GM23338 (cell line): ENCODE data around the gene PTPRF. TPM values are rescaled to one million over a fixed set of nuclear protein-coding genes. Genes with fewer than 3 reads are reported as not detected.

Source experiments
- ATAC-seq: fragments of 200-7000 bp; cut with Tn5 transposase; 3 replicates; pipeline ENCODE4 v1.9.1; 2020
- DNase-seq: peaks from one replicate; pipeline ENCODE4 v3.0.0-alpha.2; 2015; ENCODE audit warnings: low spot score
- H2AFZ ChIP-seq: fragments of 200-600 bp; sonication (generic); 2 replicates; pipeline ENCODE4 v1.8.0; 2016; ENCODE audit warnings: antibody characterized with exemption, mild to moderate bottlenecking, moderate library complexity
- H3F3A ChIP-seq: fragments of 200-600 bp; sonication (generic); replicated peaks from 2 replicates; pipeline ENCODE4 v1.8.0; 2017; ENCODE audit warnings: antibody characterized with exemption, mixed run types, low read depth
- H3K27ac ChIP-seq: fragments of 200-600 bp; sonication (generic); 2 replicates; pipeline ENCODE4 v1.6.1; 2016; ENCODE audit warnings: low read depth
- H3K27me3 ChIP-seq: fragments of 200-600 bp; sonication (generic); 2 replicates; pipeline ENCODE4 v1.8.0; 2016; ENCODE audit warnings: mild to moderate bottlenecking, mixed run types, moderate library complexity; ENCODE audit not compliant: insufficient read depth
- H3K36me3 ChIP-seq: fragments of 200-600 bp; sonication (generic); 2 replicates; pipeline ENCODE4 v1.8.0; 2016; ENCODE audit warnings: mild to moderate bottlenecking; ENCODE audit not compliant: insufficient read depth
- H3K4me1 ChIP-seq: fragments of 200-600 bp; sonication (generic); 2 replicates; pipeline ENCODE4 v1.8.0; 2016; ENCODE audit warnings: mild to moderate bottlenecking, moderate library complexity; ENCODE audit not compliant: insufficient read depth
- H3K4me2 ChIP-seq: fragments of 200-600 bp; sonication (generic); 2 replicates; pipeline ENCODE4 v1.7.1; 2017; ENCODE audit warnings: mixed run types
- H3K4me3 ChIP-seq: fragments of 200-600 bp; sonication (generic); 2 replicates; pipeline ENCODE4 v1.6.1; 2016; ENCODE audit warnings: mixed run types
- H3K79me2 ChIP-seq: fragments of 200-600 bp; sonication (generic); replicated peaks from 2 replicates; pipeline ENCODE4 v1.8.0; 2017; ENCODE audit warnings: mild to moderate bottlenecking; ENCODE audit not compliant: insufficient read depth
- H3K9me2 ChIP-seq: fragments of 200-600 bp; sonication (generic); 2 replicates; pipeline ENCODE4 v1.8.0; 2017; ENCODE audit not compliant: insufficient read depth
- H4K20me1 ChIP-seq: fragments of 200-600 bp; sonication (generic); replicated peaks from 2 replicates; pipeline ENCODE4 v1.8.0; 2017; ENCODE audit warnings: mild to moderate bottlenecking; ENCODE audit not compliant: insufficient read depth
- H3K27ac Mint-ChIP-seq: 2 replicates; pipeline ENCODE4 v1.8.0; 2020; ENCODE audit warnings: inconsistent platforms, mild to moderate bottlenecking, moderate library complexity, mixed read lengths
- H3K27me3 Mint-ChIP-seq: 3 replicates; pipeline ENCODE4 v1.8.0; 2022; ENCODE audit warnings: low read depth, mild to moderate bottlenecking, moderate library complexity, mixed read lengths, inconsistent platforms; ENCODE audit not compliant: insufficient read depth, poor library complexity
- H3K36me3 Mint-ChIP-seq: 3 replicates; pipeline ENCODE4 v1.8.0; 2021; ENCODE audit warnings: low read depth, mild to moderate bottlenecking, inconsistent platforms, moderate library complexity, mixed read lengths
- H3K4me1 Mint-ChIP-seq: 3 replicates; pipeline ENCODE4 v1.8.0; 2020; ENCODE audit warnings: mild to moderate bottlenecking, inconsistent platforms, mixed read lengths
- H3K4me3 Mint-ChIP-seq: 3 replicates; pipeline ENCODE4 v1.8.0; 2021; ENCODE audit warnings: moderate library complexity, mild to moderate bottlenecking, inconsistent platforms, mixed read lengths
- H3K9me3 Mint-ChIP-seq: 3 replicates; pipeline ENCODE4 v1.8.0; 2020; ENCODE audit warnings: moderate library complexity, mild to moderate bottlenecking, inconsistent platforms, mixed read lengths
- CREB1 ChIP-seq: fragments of 250-450 bp; sonication (Bioruptor Pico); IDR thresholded peaks from 2 replicates; pipeline ENCODE4 v1.5.0; 2020; ENCODE audit warnings: low read depth, mild to moderate bottlenecking, moderate library complexity
- EZH2 ChIP-seq: fragments of 200-600 bp; sonication (generic); IDR thresholded peaks from one replicate; pipeline ENCODE4 v1.8.0; 2017; ENCODE audit warnings: antibody characterized with exemption, mild to moderate bottlenecking, low read depth; ENCODE audit not compliant: unreplicated experiment
- EZH2phosphoT487 ChIP-seq: fragments of 200-600 bp; sonication (generic); IDR thresholded peaks from one replicate; pipeline ENCODE4 v1.8.1; 2018; ENCODE audit warnings: antibody characterized with exemption; ENCODE audit not compliant: unreplicated experiment
- NANOG ChIP-seq: IDR thresholded peaks from 2 replicates; pipeline ENCODE4 v1.6.1; 2016; ENCODE audit warnings: antibody characterized with exemption, borderline replicate concordance
- POLR2AphosphoS5 ChIP-seq: IDR thresholded peaks from 2 replicates; pipeline ENCODE4 v1.6.1; 2016; ENCODE audit warnings: antibody characterized with exemption, low read depth
- STAT1 ChIP-seq: IDR thresholded peaks from one replicate; pipeline ENCODE4 v1.6.1; 2016; ENCODE audit warnings: antibody characterized with exemption; ENCODE audit not compliant: unreplicated experiment
- ZNF331 ChIP-seq: fragments of 250-450 bp; sonication (Bioruptor Pico); IDR thresholded peaks from 2 replicates; pipeline ENCODE4 v1.5.0; 2020; ENCODE audit warnings: low read depth, mild to moderate bottlenecking, moderate library complexity
- polyA plus RNA-seq: library from polyadenylated mRNA; unstranded; fragments of >200 nt; fragmentation: Nextera tagmentation; extraction: Ambion mirVana; gene quantifications from 2 replicates; pipeline ENCODE4 v1.2.1, GENCODE V29; 2016
- total RNA-seq: library from RNA; depleted of rRNA; stranded (reverse); fragments of >200 nt; shearing (Covaris generic); gene quantifications from 2 replicates; pipeline ENCODE4 v1.2.3, GENCODE V29; 2014
- TF ChIP-seq, protein P1 (sequence below): fragments of 250-450 bp; sonication (Bioruptor Pico); IDR thresholded peaks from 2 replicates; pipeline ENCODE4 v1.5.0; 2020; ENCODE audit warnings: mild to moderate bottlenecking, moderate library complexity
- TF ChIP-seq, protein P2 (sequence below): IDR thresholded peaks from 2 replicates; pipeline ENCODE4 v1.6.1; 2016; ENCODE audit warnings: antibody characterized with exemption
- TF ChIP-seq, protein P3 (sequence below): IDR thresholded peaks from one replicate; pipeline ENCODE4 v1.6.1; 2018; ENCODE audit warnings: antibody characterized with exemption; ENCODE audit not compliant: unreplicated experiment
- TF ChIP-seq, protein P4 (sequence below), 2 experiments: fragments of 200-600 bp in 1 of 2; sonication (generic) in 1 of 2; conservative IDR thresholded peaks; 2 replicates each; pipeline versions ENCODE4 v1.5.1 to v1.6.1; 2016 to 2017; ENCODE audit warnings: antibody characterized with exemption in 2 of 2, low read depth in 2 of 2, mild to moderate bottlenecking in 2 of 2, moderate library complexity in 1 of 2

Gene PTPRF
- total and polyA plus RNA-seq, 2 experiments from 2014 or later, result 52.4 to 173 TPM

DNA sequence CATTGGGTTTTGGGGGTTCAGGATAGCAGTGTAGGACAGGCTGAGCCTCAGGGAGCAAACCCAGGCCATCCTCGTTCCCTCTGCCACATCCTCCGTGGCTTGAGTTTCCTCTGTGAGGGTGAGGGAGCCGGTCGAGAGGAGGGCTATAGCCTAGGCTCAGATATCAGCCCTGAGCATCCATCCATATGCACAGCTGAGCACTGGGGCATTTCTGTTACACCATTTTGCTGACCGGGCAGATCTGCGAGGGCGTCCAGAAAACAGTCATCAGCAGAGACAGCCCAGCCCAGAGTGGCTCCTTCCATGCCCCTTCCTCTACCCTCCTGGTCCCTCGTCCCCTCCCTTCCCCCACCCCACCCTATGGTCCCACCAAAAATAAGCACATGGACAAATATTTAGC lies 53.5 kb downstream of the PTPRF start:
- Histone ChIP-seq H2AFZ (no peak overlapping the region), H3K4me2 (no peak overlapping the region), H3K27ac (no peak overlapping the region), H3K27me3 (no peaks in the 10 kb centered on the region), H4K20me1 (peaks cover 2% of the 10 kb centered on the region), H3K79me2 (no peaks in the 10 kb centered on the region), H3F3A (no peaks in the 10 kb centered on the region), H3K36me3 (no peaks in the 10 kb centered on the region), H3K9me2 (no peaks in the 10 kb centered on the region), H3K4me3 (no peak overlapping the region), H3K4me1 (no peaks in the 10 kb centered on the region)
- Mint-ChIP-seq H3K27ac (no peak overlapping the region), H3K27me3 (peaks cover 8% of the 10 kb centered on the region), H3K9me3 (no peaks in the 10 kb centered on the region), H3K36me3 (peaks cover 29% of the 10 kb centered on the region), H3K4me1 (0 out of 3 replicates have a peak, but pooled peaks cover 5% of the 10 kb centered on the region), H3K4me3 (no peak overlapping the region)
- no peak for ATAC-seq
- DNase-seq, result no peak
- TF ChIP-seq, protein P1, sequence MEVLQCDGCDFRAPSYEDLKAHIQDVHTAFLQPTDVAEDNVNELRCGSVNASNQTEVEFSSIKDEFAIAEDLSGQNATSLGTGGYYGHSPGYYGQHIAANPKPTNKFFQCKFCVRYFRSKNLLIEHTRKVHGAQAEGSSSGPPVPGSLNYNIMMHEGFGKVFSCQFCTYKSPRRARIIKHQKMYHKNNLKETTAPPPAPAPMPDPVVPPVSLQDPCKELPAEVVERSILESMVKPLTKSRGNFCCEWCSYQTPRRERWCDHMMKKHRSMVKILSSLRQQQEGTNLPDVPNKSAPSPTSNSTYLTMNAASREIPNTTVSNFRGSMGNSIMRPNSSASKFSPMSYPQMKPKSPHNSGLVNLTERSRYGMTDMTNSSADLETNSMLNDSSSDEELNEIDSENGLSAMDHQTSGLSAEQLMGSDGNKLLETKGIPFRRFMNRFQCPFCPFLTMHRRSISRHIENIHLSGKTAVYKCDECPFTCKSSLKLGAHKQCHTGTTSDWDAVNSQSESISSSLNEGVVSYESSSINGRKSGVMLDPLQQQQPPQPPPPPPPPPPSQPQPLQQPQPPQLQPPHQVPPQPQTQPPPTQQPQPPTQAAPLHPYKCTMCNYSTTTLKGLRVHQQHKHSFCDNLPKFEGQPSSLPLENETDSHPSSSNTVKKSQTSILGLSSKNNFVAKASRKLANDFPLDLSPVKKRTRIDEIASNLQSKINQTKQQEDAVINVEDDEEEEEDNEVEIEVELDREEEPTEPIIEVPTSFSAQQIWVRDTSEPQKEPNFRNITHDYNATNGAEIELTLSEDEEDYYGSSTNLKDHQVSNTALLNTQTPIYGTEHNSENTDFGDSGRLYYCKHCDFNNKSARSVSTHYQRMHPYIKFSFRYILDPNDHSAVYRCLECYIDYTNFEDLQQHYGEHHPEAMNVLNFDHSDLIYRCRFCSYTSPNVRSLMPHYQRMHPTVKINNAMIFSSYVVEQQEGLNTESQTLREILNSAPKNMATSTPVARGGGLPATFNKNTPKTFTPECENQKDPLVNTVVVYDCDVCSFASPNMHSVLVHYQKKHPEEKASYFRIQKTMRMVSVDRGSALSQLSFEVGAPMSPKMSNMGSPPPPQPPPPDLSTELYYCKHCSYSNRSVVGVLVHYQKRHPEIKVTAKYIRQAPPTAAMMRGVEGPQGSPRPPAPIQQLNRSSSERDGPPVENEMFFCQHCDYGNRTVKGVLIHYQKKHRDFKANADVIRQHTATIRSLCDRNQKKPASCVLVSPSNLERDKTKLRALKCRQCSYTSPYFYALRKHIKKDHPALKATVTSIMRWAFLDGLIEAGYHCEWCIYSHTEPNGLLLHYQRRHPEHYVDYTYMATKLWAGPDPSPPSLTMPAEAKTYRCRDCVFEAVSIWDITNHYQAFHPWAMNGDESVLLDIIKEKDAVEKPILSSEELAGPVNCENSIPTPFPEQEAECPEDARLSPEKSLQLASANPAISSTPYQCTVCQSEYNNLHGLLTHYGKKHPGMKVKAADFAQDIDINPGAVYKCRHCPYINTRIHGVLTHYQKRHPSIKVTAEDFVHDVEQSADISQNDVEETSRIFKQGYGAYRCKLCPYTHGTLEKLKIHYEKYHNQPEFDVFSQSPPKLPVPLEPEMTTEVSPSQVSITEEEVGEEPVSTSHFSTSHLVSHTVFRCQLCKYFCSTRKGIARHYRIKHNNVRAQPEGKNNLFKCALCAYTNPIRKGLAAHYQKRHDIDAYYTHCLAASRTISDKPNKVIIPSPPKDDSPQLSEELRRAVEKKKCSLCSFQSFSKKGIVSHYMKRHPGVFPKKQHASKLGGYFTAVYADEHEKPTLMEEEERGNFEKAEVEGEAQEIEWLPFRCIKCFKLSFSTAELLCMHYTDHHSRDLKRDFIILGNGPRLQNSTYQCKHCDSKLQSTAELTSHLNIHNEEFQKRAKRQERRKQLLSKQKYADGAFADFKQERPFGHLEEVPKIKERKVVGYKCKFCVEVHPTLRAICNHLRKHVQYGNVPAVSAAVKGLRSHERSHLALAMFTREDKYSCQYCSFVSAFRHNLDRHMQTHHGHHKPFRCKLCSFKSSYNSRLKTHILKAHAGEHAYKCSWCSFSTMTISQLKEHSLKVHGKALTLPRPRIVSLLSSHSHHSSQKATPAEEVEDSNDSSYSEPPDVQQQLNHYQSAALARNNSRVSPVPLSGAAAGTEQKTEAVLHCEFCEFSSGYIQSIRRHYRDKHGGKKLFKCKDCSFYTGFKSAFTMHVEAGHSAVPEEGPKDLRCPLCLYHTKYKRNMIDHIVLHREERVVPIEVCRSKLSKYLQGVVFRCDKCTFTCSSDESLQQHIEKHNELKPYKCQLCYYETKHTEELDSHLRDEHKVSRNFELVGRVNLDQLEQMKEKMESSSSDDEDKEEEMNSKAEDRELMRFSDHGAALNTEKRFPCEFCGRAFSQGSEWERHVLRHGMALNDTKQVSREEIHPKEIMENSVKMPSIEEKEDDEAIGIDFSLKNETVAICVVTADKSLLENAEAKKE (CRISPR knock-in tag), result no peak
- TF ChIP-seq STAT1 (no peak), NANOG (no peak), EZH2 (no peak), EZH2phosphoT487 (no peak), POLR2AphosphoS5 (no peak), CREB1 (CRISPR knock-in tag) (no peak), ZNF331 (no peak)
- TF ChIP-seq, protein P2, sequence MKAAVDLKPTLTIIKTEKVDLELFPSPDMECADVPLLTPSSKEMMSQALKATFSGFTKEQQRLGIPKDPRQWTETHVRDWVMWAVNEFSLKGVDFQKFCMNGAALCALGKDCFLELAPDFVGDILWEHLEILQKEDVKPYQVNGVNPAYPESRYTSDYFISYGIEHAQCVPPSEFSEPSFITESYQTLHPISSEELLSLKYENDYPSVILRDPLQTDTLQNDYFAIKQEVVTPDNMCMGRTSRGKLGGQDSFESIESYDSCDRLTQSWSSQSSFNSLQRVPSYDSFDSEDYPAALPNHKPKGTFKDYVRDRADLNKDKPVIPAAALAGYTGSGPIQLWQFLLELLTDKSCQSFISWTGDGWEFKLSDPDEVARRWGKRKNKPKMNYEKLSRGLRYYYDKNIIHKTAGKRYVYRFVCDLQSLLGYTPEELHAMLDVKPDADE, result no peak
- TF ChIP-seq, protein P3, sequence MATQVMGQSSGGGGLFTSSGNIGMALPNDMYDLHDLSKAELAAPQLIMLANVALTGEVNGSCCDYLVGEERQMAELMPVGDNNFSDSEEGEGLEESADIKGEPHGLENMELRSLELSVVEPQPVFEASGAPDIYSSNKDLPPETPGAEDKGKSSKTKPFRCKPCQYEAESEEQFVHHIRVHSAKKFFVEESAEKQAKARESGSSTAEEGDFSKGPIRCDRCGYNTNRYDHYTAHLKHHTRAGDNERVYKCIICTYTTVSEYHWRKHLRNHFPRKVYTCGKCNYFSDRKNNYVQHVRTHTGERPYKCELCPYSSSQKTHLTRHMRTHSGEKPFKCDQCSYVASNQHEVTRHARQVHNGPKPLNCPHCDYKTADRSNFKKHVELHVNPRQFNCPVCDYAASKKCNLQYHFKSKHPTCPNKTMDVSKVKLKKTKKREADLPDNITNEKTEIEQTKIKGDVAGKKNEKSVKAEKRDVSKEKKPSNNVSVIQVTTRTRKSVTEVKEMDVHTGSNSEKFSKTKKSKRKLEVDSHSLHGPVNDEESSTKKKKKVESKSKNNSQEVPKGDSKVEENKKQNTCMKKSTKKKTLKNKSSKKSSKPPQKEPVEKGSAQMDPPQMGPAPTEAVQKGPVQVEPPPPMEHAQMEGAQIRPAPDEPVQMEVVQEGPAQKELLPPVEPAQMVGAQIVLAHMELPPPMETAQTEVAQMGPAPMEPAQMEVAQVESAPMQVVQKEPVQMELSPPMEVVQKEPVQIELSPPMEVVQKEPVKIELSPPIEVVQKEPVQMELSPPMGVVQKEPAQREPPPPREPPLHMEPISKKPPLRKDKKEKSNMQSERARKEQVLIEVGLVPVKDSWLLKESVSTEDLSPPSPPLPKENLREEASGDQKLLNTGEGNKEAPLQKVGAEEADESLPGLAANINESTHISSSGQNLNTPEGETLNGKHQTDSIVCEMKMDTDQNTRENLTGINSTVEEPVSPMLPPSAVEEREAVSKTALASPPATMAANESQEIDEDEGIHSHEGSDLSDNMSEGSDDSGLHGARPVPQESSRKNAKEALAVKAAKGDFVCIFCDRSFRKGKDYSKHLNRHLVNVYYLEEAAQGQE, result no peak
- TF ChIP-seq, protein P4, sequence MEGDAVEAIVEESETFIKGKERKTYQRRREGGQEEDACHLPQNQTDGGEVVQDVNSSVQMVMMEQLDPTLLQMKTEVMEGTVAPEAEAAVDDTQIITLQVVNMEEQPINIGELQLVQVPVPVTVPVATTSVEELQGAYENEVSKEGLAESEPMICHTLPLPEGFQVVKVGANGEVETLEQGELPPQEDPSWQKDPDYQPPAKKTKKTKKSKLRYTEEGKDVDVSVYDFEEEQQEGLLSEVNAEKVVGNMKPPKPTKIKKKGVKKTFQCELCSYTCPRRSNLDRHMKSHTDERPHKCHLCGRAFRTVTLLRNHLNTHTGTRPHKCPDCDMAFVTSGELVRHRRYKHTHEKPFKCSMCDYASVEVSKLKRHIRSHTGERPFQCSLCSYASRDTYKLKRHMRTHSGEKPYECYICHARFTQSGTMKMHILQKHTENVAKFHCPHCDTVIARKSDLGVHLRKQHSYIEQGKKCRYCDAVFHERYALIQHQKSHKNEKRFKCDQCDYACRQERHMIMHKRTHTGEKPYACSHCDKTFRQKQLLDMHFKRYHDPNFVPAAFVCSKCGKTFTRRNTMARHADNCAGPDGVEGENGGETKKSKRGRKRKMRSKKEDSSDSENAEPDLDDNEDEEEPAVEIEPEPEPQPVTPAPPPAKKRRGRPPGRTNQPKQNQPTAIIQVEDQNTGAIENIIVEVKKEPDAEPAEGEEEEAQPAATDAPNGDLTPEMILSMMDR (conservative IDR thresholded peaks at IDR 0.05; ENCODE audit: low read depth in 2 of 2), result no peak
